ENCODE measurements around the gene CDH23.

The CDH23 gene

GRCh38 chr10:71852355-71852937, 455.7 kb downstream of the CDH23 start:
- DNase-seq (ENCODE audit: extremely low read depth in 1 of 2, low read depth in 1 of 2), result no peak

- no peak for DNase-seq (ENCODE audit: extremely low read depth in 1 of 2, low read depth in 1 of 2)
Observed at GRCh38 chr10:71854031-71854430, 457.3 kb downstream of the CDH23 start.

- no peak for DNase-seq (ENCODE audit: extremely low read depth in 1 of 2, low read depth in 1 of 2)
Observed at GRCh38 chr10:71856619-71857018, 459.9 kb downstream of the CDH23 start.

GRCh38 chr10:71857934-71858890, 461.5 kb downstream of the CDH23 start:
- no peak for DNase-seq (ENCODE audit: extremely low read depth in 1 of 2, low read depth in 1 of 2)

GRCh38 chr10:71860243-71861029, 463.7 kb downstream of the CDH23 start:
- DNase-seq (ENCODE audit: extremely low read depth in 1 of 2, low read depth in 1 of 2), result no peak

GRCh38 chr10:71863203-71863602, 466.5 kb downstream of the CDH23 start:
- DNase-seq (ENCODE audit: extremely low read depth in 1 of 2, low read depth in 1 of 2), result no peak

GRCh38 chr10:71864911-71865361, 468.2 kb downstream of the CDH23 start:
- DNase-seq (ENCODE audit: extremely low read depth in 1 of 2, low read depth in 1 of 2), result no peak

All from activated CD8-positive, alpha-beta memory T cell treated with anti-CD3 and anti-CD28 coated beads for 1 hour (primary cell).